HCT116 (cell line): ENCODE data around the gene STT3B. TPM values are rescaled to one million over a fixed set of nuclear protein-coding genes. Genes with fewer than 3 reads are reported as not detected.

Source experiments
- ATAC-seq: fragments of 200-7000 bp; cut with Tn5 transposase; 2 replicates; pipeline ENCODE4 v1.9.1; 2020; ENCODE audit warnings: mild to moderate bottlenecking, moderate library complexity
- BruUV-seq: library from RNA; stranded (reverse); fragments of 400-500 nt; replicated peaks from 2 replicates; lab custom pipeline; 2021; lab: Mats Ljungman, UMichigan
- CTCF ChIA-PET: fragments of 300-600 bp; sonication (Branson Sonifier 250); formaldehyde crosslinking; loops from one replicate; lab custom pipeline; 2021; ENCODE audit warnings: antibody characterized with exemption; lab: Charles Lee
- POLR2A ChIA-PET: fragments of 300-600, 350-600 bp; sonication (Branson Sonifier 250); formaldehyde crosslinking; loops from one replicate; lab custom pipeline; 2021; ENCODE audit warnings: antibody characterized with exemption; lab: Charles Lee
- RAD21 ChIA-PET, 2 experiments: fragments of 300-600 bp; sonication (Branson Sonifier 250); formaldehyde crosslinking; loops; one replicate each; lab custom pipeline; 2023; ENCODE audit warnings: low total read pairs in 2 of 2; ENCODE audit not compliant: uncharacterized antibody in 2 of 2, unreplicated experiment in 2 of 2, low non-redundant PET in 1 of 2; lab: Charles Lee
- DNase-seq: peaks from one replicate; pipeline ENCODE4 v3.0.0-alpha.2; 2010; ENCODE audit warnings: low read depth, low spot score
- H2AFZ ChIP-seq: fragments of 200-600 bp; shearing (Covaris generic), sonication (generic); 2 replicates; pipeline ENCODE4 v1.6.1; 2017; ENCODE audit warnings: low read depth, mixed run types, mixed read lengths, antibody characterized with exemption, low read length; ENCODE audit not compliant: poor library complexity, severe bottlenecking
- H3K27ac ChIP-seq: 2 replicates; pipeline ENCODE4 v1.5.1; 2012; ENCODE audit warnings: low read depth, low read length
- H3K27me3 ChIP-seq: fragments of 200-600 bp; sonication (generic); 2 replicates; pipeline ENCODE4 v1.6.1; 2016; ENCODE audit warnings: mixed run types, low read length, mixed read lengths; ENCODE audit not compliant: insufficient read depth
- H3K36me3 ChIP-seq, 2 experiments: fragments of 200-500 bp in 1 of 2; fragments of 200-600 bp in 1 of 2; sonication (Bioruptor generic) in 1 of 2; sonication (generic) in 1 of 2; 2 replicates each; pipeline versions ENCODE4 v1.5.1 to v1.6.1; 2014 to 2016; ENCODE audit warnings: low read length in 2 of 2, inconsistent platforms in 1 of 2, mixed read lengths in 1 of 2, mixed run types in 1 of 2; ENCODE audit not compliant: insufficient read depth in 2 of 2, control insufficient read depth in 1 of 2
- H3K4me1 ChIP-seq, 2 experiments: fragments of 200-600 bp in 1 of 2; sonication (generic) in 1 of 2; 2 replicates each; pipeline versions ENCODE4 v1.5.1 to v1.6.1; 2012 to 2017; ENCODE audit warnings: low read length in 2 of 2, inconsistent platforms in 1 of 2, mild to moderate bottlenecking in 1 of 2, mixed read lengths in 1 of 2, mixed run types in 1 of 2, moderate library complexity in 1 of 2; ENCODE audit not compliant: insufficient read depth in 2 of 2, control insufficient read depth in 1 of 2
- H3K4me2 ChIP-seq: fragments of 200-600 bp; sonication (generic); 2 replicates; pipeline ENCODE4 v1.6.1; 2017; ENCODE audit warnings: mixed run types, low read length, mixed read lengths
- H3K4me3 ChIP-seq, 2 experiments: fragments of 200-600 bp in 1 of 2; sonication (generic) in 1 of 2; replicated peaks in 1 of 2; 2 replicates each; pipeline ENCODE4 v1.5.1; 2011 to 2016; ENCODE audit warnings: low read length in 2 of 2, control low read depth in 1 of 2, low read depth in 1 of 2, mild to moderate bottlenecking in 1 of 2, mixed read lengths in 1 of 2, mixed run types in 1 of 2
- H3K79me2 ChIP-seq: fragments of 200-600 bp; sonication (generic); 2 replicates; pipeline ENCODE4 v1.6.1; 2017; ENCODE audit warnings: mild to moderate bottlenecking, mixed run types, low read length, moderate library complexity, mixed read lengths; ENCODE audit not compliant: insufficient read depth
- H3K9ac ChIP-seq: fragments of 200-600 bp; sonication (generic); 2 replicates; pipeline ENCODE4 v1.6.1; 2016; ENCODE audit warnings: low read length, mixed read lengths
- H3K9me2 ChIP-seq: fragments of 200-600 bp; sonication (generic), shearing (Covaris generic); 2 replicates; pipeline ENCODE4 v1.6.1; 2017; ENCODE audit warnings: mixed run types, mild to moderate bottlenecking, moderate library complexity; ENCODE audit not compliant: insufficient read depth
- H3K9me3 ChIP-seq, 2 experiments: fragments of 200-500 bp in 1 of 2; fragments of 200-600 bp in 1 of 2; sonication (Bioruptor generic) in 1 of 2; sonication (generic) in 1 of 2; 2 replicates each; pipeline ENCODE4 v1.6.1; 2014 to 2017; ENCODE audit warnings: low read length in 2 of 2, mixed read lengths in 2 of 2, inconsistent platforms in 1 of 2, low read depth in 1 of 2, mild to moderate bottlenecking in 1 of 2, mixed run types in 1 of 2, moderate library complexity in 1 of 2; ENCODE audit not compliant: control insufficient read depth in 1 of 2, insufficient read depth in 1 of 2
- H4K20me1 ChIP-seq: fragments of 200-600 bp; sonication (generic), shearing (Covaris generic); 2 replicates; pipeline ENCODE4 v1.6.1; 2017; ENCODE audit warnings: mixed run types, mild to moderate bottlenecking, moderate library complexity; ENCODE audit not compliant: insufficient read depth
- ATF3 ChIP-seq: IDR thresholded peaks from 2 replicates; pipeline ENCODE4 v1.6.1; 2012
- CEBPB ChIP-seq: IDR thresholded peaks from 2 replicates; pipeline ENCODE4 v1.6.1; 2012; ENCODE audit warnings: low read depth
- CTCF ChIP-seq, 3 experiments: fragments of 200-600 bp in 1 of 3; sonication (generic) in 1 of 3; IDR thresholded peaks in 2 of 3; conservative IDR thresholded peaks in 1 of 3; 2 replicates each; pipeline ENCODE4 v1.5.1; 2012 to 2017; ENCODE audit warnings: low read depth in 2 of 3, low read length in 2 of 3, antibody characterized with exemption in 1 of 3, borderline replicate concordance in 1 of 3, control low read depth in 1 of 3, mild to moderate bottlenecking in 1 of 3, mixed read lengths in 1 of 3, mixed run types in 1 of 3, moderate library complexity in 1 of 3; ENCODE audit not compliant: insufficient read depth in 1 of 3
- ELF1 ChIP-seq: IDR thresholded peaks from 2 replicates; pipeline ENCODE4 v1.6.1; 2012; ENCODE audit warnings: low read depth, borderline replicate concordance
- FOSL1 ChIP-seq: IDR thresholded peaks from 2 replicates; pipeline ENCODE4 v1.6.1; 2012; ENCODE audit warnings: low read depth
- JUND ChIP-seq: IDR thresholded peaks from 2 replicates; pipeline ENCODE4 v1.6.1; 2012
- MAX ChIP-seq: IDR thresholded peaks from 2 replicates; pipeline ENCODE4 v1.6.1; 2012
- POLR2AphosphoS5 ChIP-seq: IDR thresholded peaks from 2 replicates; pipeline ENCODE4 v1.6.1; 2011; ENCODE audit warnings: mild to moderate bottlenecking, low read depth, low read length, moderate library complexity
- RAD21 ChIP-seq: IDR thresholded peaks from 2 replicates; pipeline ENCODE4 v1.6.1; 2012; ENCODE audit warnings: low read depth, mild to moderate bottlenecking
- REST ChIP-seq: IDR thresholded peaks from 2 replicates; pipeline ENCODE4 v1.6.1; 2012; ENCODE audit warnings: low read depth
- YY1 ChIP-seq: IDR thresholded peaks from 2 replicates; pipeline ENCODE4 v1.6.1; 2011; ENCODE audit warnings: low read length, low read depth, moderate library complexity, mild to moderate bottlenecking; ENCODE audit not compliant: insufficient replicate concordance; ENCODE audit errors: extremely low read depth
- ZBTB33 ChIP-seq: IDR thresholded peaks from 2 replicates; pipeline ENCODE4 v1.6.1; 2011; ENCODE audit warnings: mild to moderate bottlenecking, low read length, moderate library complexity; ENCODE audit not compliant: insufficient replicate concordance; ENCODE audit errors: extremely low read depth
- ZNF274 ChIP-seq: fragments of 200-500 bp; sonication (Bioruptor generic); IDR thresholded peaks from 2 replicates; pipeline ENCODE4 v1.6.1; 2014; ENCODE audit warnings: mild to moderate bottlenecking, low read depth, low read length, inconsistent platforms
- intact Hi-C: fragments of 100-400 bp; cut with micrococcal nuclease; formaldehyde crosslinking; loops from 2 replicates; pipeline ENCODE4 v1.10.0; 2022
- total RNA-seq: library from RNA; stranded (reverse); gene quantifications from one replicate; pipeline ENCODE4 v1.2.1, GENCODE V29; 2021; ENCODE audit not compliant: unreplicated experiment

The STT3B gene
- total RNA-seq, 1 experiment from 2014 or later: 131 TPM

- ChIA-PET POLR2A (no interaction called here), CTCF (no interaction called here), RAD21 (no interaction called here)
- no peaks in the 10 kb centered on the region for H3K27me3 ChIP-seq
- H3K4me3 ChIP-seq: no peak overlapping the region
- ATAC-seq (peak; percentile 90), DNase-seq (no peak)
- peaks cover 54% of the 10 kb centered on the region for H4K20me1 ChIP-seq
- peaks cover 0 to 6% of the 10 kb centered on the region in 2 experiments; a peak in 1 of 4 replicates for H3K4me1 ChIP-seq
- H2AFZ ChIP-seq: no peak overlapping the region
- no TSS peak for BruUV-seq
- H3K27ac ChIP-seq: no peak overlapping the region
- H3K4me2 ChIP-seq: no peak overlapping the region
- peaks cover 98% of the 10 kb centered on the region for H3K79me2 ChIP-seq
- H3K9ac ChIP-seq: no peak overlapping the region
- no peaks in the 10 kb centered on the region for H3K9me3 ChIP-seq
- intact Hi-C loops: no loop called here
- TF ChIP-seq RAD21 (peak; percentile 27; the same call in 1 of the 2 replicates), CEBPB (no peak), ELF1 (no peak), YY1 (no peak), MAX (no peak), REST (no peak), JUND (no peak), ATF3 (no peak), ZNF274 (no peak), ZBTB33 (no peak), CTCF (IDR thresholded peaks at IDR 0.05 in 2 of 3, conservative IDR thresholded peaks at IDR 0.05 in 1 of 3; ENCODE audit: borderline replicate concordance in 1 of 3, insufficient read depth in 1 of 3, low read depth in 2 of 3, low read length in 2 of 3) (peak; percentile 30 to 72 (median 71); a peak in 5 of 6 replicates), FOSL1 (no peak), POLR2AphosphoS5 (no peak)
- no peaks in the 10 kb centered on the region for H3K36me3 ChIP-seq
- H3K9me2 ChIP-seq: no peaks in the 10 kb centered on the region
Measured at GRCh38 chr3:31567036-31567435, 34.3 kb downstream of the STT3B start.
